Skin epidermis (tissue), 12 donors: Measurements from ENCODE around the gene PTPRN2.
"Not testable (repeated sequence)": the region's sequence is repeated elsewhere in the genome, so short reads cannot be mapped to it uniquely, and the experiment has no call there.

Experiments used
- H3K27ac ChIP-seq, 21 experiments: fragments of 200-600 bp; sonication (generic) in 11 of 21; one replicate each; pipeline ENCODE4 v1.5.0; 2020; ENCODE audit warnings: mild to moderate bottlenecking in 3 of 21, inconsistent platforms in 2 of 21, moderate library complexity in 2 of 21
- H3K4me3 ChIP-seq, 7 experiments: fragments of 200-600 bp; sonication (generic) in 2 of 7; one replicate each; pipeline ENCODE4 v1.5.0; 2020; ENCODE audit warnings: inconsistent platforms in 2 of 7, mild to moderate bottlenecking in 2 of 7, moderate library complexity in 1 of 7

The PTPRN2 gene

GRCh38 chr7:158365267-158365666, 222.4 kb downstream of the PTPRN2 start:
- Histone ChIP-seq H3K27ac (no peak overlapping the region), H3K4me3 (no peak overlapping the region)

- Histone ChIP-seq H3K27ac (no peak overlapping the region), H3K4me3 (no peak overlapping the region)
These were observed 223.2 kb downstream of the PTPRN2 start for GRCh38 chr7:158364451-158364850.

DNA sequence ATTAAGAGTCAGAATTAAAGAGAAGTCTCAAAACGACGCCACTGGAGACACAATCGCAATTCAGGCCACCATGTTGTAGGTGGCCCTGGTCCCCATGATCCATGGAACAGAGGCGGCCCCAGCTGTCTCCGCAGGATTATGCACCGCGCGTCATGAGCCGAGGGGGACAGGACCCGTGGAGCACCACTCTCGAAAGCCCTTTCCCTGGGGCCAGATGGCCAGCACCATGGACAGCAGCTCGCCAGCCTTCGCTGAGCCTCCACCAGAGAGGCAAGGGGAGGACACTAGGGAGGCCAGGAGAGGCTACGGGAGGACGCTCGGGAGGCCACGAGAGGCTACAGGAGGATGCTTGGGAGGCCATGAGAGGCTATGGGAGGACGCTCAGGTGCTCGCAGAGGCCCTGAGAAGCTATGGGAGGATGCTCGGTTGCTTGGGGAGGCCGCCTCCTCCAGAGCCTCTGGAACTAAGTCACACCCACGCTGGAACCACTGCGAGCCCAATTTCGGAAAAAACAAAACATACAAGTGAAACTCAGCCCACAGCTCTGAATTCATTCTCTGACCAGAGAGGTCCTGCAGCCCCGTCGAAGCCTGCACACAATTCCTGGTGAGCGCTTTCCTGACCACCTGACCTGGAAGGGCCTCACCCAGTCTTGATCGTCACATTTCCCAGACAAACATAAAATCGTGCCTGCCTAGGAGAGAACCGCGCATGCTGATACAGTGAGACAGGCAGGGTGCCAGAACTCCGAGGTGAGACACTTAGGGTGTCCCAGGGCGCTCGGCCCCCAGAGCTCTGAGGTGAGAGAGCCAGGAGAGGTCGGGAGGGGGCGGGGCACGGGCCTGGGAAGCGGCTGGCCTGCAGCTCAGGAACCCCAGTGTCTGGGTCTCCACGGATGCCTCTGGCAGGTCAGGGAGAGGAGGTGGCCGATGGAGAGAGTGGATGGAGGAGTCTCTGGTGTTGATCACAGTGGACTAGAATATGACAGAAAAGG, 224.4 kb downstream of the PTPRN2 start:
- no peak overlapping the region for H3K4me3 ChIP-seq
- no peak overlapping the region for H3K27ac ChIP-seq

DNA sequence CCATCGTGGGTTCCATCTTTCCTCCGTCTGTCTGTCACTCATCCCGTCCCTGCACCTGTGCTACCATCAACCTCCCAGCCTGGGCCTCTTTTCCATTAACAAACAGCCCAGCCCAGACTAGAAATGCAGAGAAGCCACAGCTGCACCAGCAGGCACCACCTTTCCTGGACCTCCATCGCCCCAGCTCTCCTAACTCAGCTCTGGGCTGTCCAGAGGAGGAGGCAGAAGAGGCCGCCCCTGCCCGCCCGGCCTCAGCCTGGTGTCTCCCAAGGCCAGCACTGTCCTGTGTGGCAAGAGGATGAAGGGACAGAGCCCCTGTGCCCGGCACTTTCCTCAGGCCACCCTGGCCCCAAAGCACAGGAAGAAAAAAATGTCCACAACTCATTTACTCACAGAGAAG, 225.6 kb downstream of the PTPRN2 start:
- Histone ChIP-seq H3K4me3 (no peak overlapping the region), H3K27ac (no peak overlapping the region)

DNA sequence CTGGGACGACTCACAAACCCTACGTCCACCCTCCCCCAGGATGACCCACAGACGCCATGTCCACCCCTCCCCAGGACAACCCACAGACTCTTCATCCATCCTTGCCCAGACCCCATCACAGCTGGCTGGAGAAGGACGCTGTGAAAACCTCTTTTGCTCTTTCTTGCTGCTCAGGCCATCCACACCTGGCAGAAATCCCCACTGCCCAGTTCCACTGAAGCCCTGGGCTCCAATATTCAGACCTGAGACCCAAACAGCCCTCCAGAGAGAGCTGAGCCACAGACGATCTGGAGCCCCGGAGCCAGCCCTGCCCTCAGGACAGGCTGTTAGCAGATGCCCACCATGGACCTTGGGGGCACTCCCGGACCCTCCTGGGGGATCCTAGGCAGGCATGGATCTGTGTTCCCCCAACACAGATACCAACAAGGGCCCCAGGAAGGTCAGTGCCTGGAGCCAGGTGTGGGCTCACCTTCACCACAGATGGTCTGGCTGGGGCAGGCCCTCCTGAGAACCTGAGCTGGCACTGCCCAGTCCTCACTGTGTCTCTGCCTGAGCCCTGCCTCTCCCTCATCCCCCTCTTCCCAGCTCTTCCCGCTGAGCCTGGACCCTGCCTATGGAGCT, 226.2 kb downstream of the PTPRN2 start:
- Histone ChIP-seq H3K27ac (no peak overlapping the region), H3K4me3 (no peak overlapping the region)

- Histone ChIP-seq H3K4me3 (no peak overlapping the region), H3K27ac (no peak overlapping the region)
These were observed 228.5 kb downstream of the PTPRN2 start for GRCh38 chr7:158358926-158359645.

DNA sequence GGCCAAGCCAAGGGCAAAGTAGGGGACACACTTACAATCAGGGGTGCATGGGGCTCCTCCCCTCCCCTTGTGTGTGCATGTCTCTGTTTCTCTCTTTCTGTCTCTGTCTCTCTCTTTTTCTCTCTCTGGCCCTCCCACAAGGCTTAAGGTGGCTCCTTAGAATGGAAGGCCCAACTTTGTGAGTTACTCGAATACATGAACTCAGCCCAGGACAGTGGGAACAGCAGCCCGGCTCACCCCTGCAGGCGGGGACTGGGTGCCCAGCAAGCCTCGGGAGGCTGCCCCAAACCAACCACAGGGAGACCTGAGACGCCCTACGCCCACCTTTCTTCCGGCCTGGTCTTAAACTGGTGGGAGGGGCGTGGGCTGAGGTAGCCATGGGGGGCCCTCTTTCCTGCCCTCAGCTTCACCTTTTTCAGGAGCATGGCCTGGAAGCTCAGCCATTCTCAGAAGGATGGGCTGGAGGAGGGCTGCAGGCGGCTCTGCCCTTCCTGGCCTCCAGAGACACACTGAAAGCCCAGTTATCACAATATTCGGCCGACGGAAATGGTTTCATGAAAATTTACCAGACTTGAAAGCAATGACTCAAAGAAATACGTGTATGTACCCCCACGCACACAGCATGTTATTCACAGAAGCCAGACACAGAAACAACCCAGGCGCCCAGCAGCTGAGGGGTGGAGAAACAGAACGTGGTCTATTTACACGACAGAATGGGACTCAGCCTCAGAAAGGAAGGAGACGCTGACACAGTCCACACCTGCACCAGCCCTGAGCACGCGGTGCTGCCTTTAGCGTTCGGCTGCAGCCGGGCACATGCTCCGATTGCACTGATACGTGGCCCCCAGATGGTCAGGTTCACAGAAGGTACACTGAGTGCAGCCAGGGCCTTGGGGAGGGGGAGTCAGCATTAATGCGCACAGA, 229.5 kb downstream of the PTPRN2 start:
- Histone ChIP-seq H3K27ac (no peak overlapping the region), H3K4me3 (no peak overlapping the region)

DNA sequence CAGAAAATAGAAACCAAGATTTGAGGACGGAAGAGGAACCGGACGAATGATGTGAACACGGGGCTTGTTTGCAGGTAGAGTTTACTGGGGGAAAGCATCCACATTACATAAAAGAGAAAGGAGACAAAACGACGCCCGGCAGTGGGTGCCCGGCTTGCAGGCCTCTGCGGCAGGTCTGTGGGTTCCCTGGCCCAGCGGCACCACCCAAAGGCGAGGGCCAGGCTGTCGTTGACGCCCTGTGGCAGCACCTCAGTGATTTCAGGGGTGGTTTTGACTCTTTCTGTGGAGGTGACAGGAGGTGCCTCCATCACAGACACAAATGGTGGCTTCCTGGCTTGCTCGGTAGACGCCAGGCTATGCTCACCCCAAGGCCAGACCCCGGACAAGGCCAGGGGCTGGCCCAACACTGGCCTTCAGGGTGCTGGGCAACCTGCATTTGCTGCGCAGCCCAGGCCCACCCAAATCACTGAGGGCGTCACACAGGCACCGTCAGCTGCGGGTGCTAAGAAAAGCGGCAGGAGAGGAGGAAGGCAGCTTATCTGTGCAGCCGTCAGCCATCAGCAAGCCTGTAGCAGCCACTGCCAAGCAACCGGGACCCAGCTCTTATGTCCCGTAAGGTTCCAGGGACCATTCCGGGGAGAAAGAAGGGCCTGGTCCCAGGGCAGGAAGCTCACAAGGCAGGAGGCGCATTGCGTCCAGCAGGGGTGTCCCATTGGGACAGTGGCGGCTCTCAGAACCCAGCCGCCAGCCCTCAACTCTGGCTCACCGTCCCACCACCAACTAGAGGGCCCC, 230.3 kb downstream of the PTPRN2 start:
- Histone ChIP-seq H3K27ac (no peak overlapping the region), H3K4me3 (no peak overlapping the region)

DNA sequence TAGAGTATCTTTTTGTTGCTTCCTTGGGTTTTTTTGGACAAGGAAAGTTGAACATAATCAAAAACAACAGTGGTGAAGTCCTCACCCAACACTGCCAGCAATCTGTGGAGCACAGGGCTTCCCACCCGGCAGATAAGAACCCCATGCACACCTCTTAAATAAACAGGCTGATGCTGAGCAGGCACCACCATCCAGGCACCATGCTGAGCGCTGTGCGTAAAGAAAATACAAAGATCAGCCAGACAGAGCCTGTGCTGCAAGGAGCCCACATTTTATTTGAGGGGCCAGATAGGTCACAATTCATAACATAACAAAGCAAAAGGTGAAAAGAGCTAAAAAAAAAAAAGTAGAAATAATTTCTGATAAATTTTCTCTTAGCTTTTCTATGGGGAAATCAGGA, 231.2 kb downstream of the PTPRN2 start:
- Histone ChIP-seq H3K4me3 (no peak overlapping the region), H3K27ac (no peak overlapping the region)

DNA sequence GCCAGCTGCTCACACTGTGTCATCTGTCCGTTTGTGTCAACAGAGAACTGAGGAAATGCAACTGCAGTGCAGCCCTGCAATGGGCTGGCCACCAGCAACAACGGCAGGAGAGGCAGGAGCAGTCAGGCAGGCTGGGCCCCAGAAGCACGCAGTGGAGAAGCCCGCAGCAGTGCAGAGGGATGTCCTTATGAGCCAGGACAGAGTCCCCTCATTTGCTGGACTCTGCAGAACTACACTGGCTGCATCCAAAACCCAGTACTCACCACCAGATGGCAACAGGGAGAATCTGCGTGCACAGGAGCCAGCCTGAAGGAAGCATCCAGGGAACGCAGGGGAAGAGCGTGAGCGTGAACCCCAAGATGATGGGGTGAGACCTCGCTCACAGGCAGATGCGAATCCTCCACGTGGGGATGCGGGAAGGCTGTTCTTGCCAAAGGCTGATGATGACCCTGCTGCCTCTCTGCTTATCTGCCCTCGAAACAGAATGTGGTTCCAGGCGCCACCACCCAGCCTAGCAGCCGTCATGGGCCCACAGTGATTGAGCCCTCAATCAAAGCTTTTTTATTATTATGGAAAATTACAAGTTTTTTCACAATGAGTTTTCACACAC, 232.1 kb downstream of the PTPRN2 start:
- no peak overlapping the region for H3K4me3 ChIP-seq
- H3K27ac ChIP-seq, result no peak overlapping the region

GRCh38 chr7:158354861-158355260, 232.8 kb downstream of the PTPRN2 start:
- no peak overlapping the region for H3K4me3 ChIP-seq
- H3K27ac ChIP-seq, result no peak overlapping the region

DNA sequence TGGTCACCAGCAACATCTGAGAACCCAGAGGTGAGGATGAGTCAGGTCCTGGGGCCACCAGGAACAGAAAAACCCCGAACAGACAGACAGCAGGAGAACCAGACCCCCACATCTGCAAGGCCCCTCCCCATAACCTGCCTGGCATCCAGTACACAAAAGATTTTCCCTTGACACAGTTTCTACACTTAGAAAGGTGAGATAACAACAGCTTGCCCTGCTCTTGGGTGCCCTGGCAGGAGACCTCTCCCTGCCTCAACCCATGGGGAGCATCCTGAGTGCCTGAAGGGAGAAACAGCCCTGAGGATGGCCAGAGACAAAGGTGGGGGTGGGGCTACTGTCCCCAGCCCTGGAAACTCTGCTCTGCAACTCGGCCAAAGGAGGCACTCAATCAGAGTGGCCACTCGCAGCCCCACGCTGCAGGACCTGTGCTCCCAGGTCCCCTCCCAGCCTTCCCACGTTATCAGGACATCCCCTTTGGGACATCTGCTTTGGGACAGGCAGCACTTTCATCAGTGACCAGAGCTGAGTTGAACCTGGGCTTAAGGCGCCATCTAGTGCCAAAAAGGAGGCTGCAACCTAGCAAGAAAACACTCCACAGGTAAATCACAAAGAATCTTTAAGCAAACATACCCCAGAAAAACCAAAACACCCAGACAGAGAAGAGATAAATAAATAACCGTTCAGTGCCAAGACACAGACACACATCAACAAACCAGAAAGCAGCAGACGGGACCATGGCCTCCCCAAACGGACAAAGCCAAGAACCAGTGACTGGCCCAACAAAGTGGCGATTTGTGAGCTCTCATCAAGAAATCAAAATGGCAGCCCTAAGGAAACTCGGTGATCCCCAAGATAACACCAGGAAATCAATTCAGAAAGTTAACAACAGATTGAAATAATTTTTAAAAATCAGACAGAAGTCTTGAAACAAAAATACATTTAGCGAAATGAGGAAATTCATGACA, 233.7 kb downstream of the PTPRN2 start:
- Histone ChIP-seq H3K4me3 (no peak overlapping the region), H3K27ac (no peak overlapping the region)

DNA sequence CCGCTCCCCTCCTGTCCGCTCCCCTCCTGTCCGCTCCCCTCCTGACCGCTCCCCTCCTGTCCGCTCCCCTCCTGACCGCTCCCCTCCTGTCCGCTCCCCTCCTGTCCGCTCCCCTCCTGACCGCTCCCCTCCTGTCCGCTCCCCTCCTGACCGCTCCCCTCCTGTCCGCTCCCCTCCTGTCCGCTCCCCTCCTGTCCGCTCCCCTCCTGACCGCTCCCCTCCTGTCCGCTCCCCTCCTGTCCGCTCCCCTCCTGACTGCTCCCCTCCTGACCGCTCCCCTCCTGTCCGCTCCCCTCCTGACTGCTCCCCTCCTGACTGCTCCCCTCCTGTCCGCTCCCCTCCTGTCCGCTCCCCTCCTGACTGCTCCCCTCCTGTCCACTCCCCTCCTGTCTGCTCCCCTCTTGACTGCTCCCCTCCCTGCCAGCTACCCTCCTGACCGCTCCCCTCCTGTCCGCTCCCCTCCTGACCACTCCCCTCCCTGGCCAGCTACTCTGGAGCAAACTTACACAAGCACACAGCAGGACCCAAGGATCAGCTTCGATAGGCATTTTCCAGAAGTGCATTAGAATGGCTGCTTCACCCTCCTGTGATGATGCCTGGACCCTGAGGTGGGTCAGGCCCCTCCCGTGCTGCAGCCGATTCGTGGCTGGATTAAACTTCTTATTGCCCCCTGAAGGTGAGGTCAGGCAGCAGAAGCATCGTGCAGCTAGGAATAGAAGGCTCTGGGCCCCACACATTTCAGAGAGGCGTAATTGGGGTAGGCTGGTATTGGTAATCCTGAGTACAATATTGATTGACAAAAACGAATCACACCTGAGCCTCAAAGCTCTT, 235.5 kb downstream of the PTPRN2 start:
- not testable (repeated sequence) for H3K27ac ChIP-seq

GRCh38 chr7:158351481-158351880, 236.1 kb downstream of the PTPRN2 start:
- H3K27ac ChIP-seq, result no peak overlapping the region
- H3K4me3 ChIP-seq, result no peak overlapping the region

More for the DNA sequence above, 235.5 kb downstream of the PTPRN2 start:
- H3K4me3 ChIP-seq, result not testable (repeated sequence)

- no peak overlapping the region for H3K27ac ChIP-seq
- H3K4me3 ChIP-seq, result no peak overlapping the region
These were observed 236.6 kb downstream of the PTPRN2 start for GRCh38 chr7:158351051-158351450.

DNA sequence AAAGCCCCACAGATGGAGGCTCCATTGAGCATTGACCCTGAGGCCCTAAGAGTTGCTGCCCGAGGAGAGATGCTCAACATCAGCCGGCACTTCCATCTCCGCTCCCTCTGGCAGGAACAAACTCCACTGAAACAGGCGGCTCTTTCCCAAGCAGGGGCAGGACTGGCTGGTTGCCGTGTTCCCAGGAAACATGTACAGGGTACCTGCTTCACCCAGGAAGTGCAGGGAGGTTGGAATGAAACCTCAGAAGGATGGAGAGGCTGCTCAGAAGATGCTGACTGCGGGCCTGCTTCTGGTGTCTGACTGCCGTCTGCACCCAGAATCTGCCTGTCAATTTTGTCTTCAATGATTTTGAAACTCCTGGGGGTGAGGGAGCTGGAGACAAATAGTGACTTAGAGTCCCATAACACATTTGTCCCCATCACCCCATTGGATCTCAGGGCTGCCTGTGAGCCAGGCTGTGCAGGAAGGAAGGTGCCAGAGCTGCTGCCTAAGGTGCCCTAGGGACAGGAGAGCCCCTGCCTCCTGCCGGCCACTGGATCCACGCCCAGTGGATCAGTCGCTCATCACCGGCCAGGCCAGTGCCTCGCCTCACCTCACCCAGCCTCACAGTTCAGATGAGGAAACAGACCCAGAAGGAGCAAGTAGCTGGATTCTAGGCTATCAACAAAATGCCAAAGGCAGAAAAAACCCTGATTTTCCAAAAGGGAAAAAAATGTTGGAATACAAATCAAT, 237.3 kb downstream of the PTPRN2 start:
- Histone ChIP-seq H3K4me3 (no peak overlapping the region), H3K27ac (no peak overlapping the region)
